ENCODE data around the gene ABHD12. TPM values are rescaled to one million over a fixed set of nuclear protein-coding genes. Genes with fewer than 3 reads are reported as not detected.

The ABHD12 gene
- total and polyA plus RNA-seq, 2 donors, result 30.9 to 34.3 TPM

- no peak overlapping the region for H3K4me3 ChIP-seq (ENCODE audit: low read depth, low read length)
- no peak overlapping the region for H3K27ac ChIP-seq (ENCODE audit: low read depth)
- no peaks in the 10 kb centered on the region for H3K36me3 ChIP-seq (ENCODE audit: insufficient read depth)
- H3K4me1 ChIP-seq (ENCODE audit: insufficient read depth), result peaks cover 2% of the 10 kb centered on the region
- 63% methylated on average over 3 of the region's 3 CpGs for WGBS
- DNase-seq (ENCODE audit: extremely low spot score), result no peak
These were observed 35.5 kb downstream of the ABHD12 start for GRCh38 chr20:25355011-25355595.

DNA sequence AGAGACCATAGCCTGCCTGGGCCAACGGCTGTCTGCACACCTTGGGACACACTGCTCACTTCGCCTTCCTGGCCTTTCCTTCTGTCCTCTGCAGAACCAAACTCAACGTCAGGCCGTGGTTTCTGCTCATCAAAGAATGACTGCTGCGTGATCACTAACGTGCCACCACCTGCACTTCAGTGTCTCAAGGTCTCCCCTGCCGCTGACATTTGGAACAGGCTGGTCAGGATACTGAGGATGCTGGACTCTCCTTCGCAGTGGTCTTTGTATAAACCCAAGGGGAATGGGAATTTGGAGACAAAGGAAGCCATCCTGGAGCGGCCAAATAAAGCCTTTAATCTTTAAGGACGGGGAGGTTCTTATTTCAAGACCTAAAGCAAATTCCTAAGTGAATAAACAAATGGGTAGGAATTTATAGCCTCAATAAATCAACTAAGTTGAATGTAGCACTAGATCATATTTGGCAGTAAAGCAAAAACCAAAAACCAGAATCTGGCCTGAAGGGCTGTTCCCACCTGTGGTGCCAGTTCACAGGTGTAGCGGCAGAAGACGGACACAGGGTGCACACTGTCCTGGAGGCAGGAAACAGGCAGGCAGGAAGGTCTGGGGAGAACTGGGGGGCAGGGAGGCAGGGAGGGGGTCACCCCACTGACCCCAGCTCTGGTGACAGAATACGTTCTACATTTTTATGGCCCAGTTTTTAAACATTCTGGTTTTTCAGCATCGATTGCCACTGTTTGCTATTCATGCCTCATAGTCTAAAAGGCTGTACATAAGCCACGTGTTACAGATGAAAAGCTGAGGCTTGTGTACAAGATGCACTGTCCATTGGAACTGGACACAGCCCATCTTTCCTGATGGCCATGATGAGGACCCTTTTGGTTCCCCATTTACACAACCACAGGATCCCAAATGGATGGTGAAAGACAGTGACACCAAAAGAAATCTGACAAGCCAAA, 36.6 kb downstream of the ABHD12 start:
- WGBS, result 41% methylated on average over 15 of the region's 15 CpGs
- Histone ChIP-seq H3K36me3 (ENCODE audit: insufficient read depth) (no peaks in the 10 kb centered on the region), H3K4me1 (ENCODE audit: insufficient read depth) (peaks cover 2% of the 10 kb centered on the region), H3K4me3 (ENCODE audit: low read depth, low read length) (no peak overlapping the region), H3K27ac (ENCODE audit: low read depth) (no peak overlapping the region)
- DNase-seq (ENCODE audit: extremely low spot score), result no peak

DNA sequence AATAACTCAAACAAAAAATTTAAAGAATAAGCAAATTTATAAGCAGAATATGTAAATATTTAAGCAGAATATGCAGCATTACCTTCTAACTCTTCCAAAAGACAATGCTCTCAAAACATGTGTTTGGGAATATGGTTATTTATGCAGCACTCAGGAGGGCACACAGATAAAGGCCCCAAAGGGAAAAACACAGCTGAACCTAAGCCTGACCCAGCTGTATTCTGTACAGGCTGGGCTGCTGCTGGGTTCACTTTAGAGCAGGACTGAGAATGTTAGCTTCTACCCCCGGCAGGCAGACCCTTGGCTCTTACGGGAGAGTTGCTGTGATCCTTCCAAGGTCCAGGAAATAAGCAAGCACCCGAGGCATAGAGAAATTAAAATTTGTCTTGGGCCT, 37.3 kb downstream of the ABHD12 start:
- peaks cover 2% of the 10 kb centered on the region for H3K4me1 ChIP-seq (ENCODE audit: insufficient read depth)
- H3K4me3 ChIP-seq (ENCODE audit: low read depth, low read length), result no peak overlapping the region
- no peak for DNase-seq (ENCODE audit: extremely low spot score)
- 32% methylated on average over 3 of the region's 3 CpGs for WGBS
- H3K27ac ChIP-seq (ENCODE audit: low read depth), result no peak overlapping the region
- H3K36me3 ChIP-seq (ENCODE audit: insufficient read depth), result no peaks in the 10 kb centered on the region

DNA sequence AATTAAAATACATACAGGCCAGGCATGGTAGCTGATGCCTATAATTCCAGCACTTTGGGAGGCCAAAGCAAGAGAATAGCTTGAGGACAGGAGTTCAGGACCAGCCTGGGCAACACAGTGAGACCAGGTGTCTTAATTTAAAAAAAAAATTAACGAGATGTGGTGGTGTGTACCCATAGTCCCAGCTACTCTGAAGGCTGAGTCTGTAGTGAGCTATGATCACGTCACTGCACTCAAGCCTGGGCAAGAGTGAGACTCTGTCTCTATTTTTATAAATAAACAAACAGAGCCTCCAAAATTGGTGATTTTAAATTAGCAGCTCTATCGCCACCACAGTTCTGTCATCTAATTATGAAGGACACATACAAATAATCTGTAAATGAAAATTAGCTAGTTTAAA, 37.9 kb downstream of the ABHD12 start:
- no peak overlapping the region for H3K27ac ChIP-seq (ENCODE audit: low read depth)
- H3K4me1 ChIP-seq (ENCODE audit: insufficient read depth), result peaks cover 2% of the 10 kb centered on the region
- DNase-seq (ENCODE audit: extremely low spot score), result no peak
- H3K36me3 ChIP-seq (ENCODE audit: insufficient read depth), result no peaks in the 10 kb centered on the region
- WGBS, result 85% methylated on average over 3 of the region's 3 CpGs
- H3K4me3 ChIP-seq (ENCODE audit: low read depth, low read length), result no peak overlapping the region

DNA sequence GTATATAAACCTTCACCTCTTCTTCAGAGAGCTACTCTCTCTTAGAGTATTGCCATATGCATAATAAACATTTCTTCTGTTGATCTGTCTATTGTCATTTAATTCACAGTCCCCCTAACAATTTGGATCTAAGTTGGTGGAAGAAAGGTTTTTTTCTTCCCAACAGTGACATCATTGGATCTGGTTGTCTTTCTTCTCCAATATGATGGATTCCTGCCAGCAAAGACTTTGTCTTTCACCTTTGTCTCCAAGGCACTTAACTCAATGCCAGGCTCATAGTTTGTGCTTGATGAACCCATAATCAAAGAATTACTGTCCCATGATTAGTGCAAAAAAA, 39.6 kb downstream of the ABHD12 start:
- DNase-seq (ENCODE audit: extremely low spot score), result no peak
- H3K36me3 ChIP-seq (ENCODE audit: insufficient read depth), result no peaks in the 10 kb centered on the region
- no peak overlapping the region for H3K4me3 ChIP-seq (ENCODE audit: low read depth, low read length)
- peaks cover 2% of the 10 kb centered on the region for H3K4me1 ChIP-seq (ENCODE audit: insufficient read depth)
- H3K27ac ChIP-seq (ENCODE audit: low read depth), result no peak overlapping the region

DNA sequence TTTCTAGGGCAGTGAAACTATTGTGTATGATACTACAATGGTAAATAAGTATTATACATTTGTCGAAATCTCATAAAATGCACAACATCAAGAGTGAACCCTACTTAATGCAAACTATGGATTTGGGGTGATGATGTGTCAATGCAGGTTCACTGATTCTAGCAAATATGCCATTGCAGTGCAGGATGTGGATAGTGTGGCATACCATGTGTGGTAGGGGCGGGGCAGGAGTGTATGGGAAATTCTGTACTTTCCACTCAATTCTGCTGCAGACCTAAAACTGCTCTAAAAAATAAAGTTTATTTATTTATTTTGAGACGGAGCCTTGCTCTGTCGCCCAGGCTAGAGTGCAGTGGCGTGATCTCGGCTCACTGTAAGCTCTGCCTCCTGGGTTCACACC, 44.3 kb downstream of the ABHD12 start:
- no peaks in the 10 kb centered on the region for H3K4me1 ChIP-seq (ENCODE audit: insufficient read depth)
- DNase-seq (ENCODE audit: extremely low spot score), result no peak
- H3K4me3 ChIP-seq (ENCODE audit: low read depth, low read length), result no peak overlapping the region
- no peaks in the 10 kb centered on the region for H3K36me3 ChIP-seq (ENCODE audit: insufficient read depth)
- H3K27ac ChIP-seq (ENCODE audit: low read depth), result no peak overlapping the region
- WGBS, result 97% methylated on average over 6 of the region's 6 CpGs

- no peaks in the 10 kb centered on the region for H3K4me1 ChIP-seq (ENCODE audit: insufficient read depth)
- no peak overlapping the region for H3K4me3 ChIP-seq (ENCODE audit: low read depth, low read length)
- no peak overlapping the region for H3K27ac ChIP-seq (ENCODE audit: low read depth)
- no peak for DNase-seq (ENCODE audit: extremely low spot score)
- 86% methylated on average over 1 of the region's 1 CpG for WGBS
- no peaks in the 10 kb centered on the region for H3K36me3 ChIP-seq (ENCODE audit: insufficient read depth)
These were observed 44.9 kb downstream of the ABHD12 start for GRCh38 chr20:25345721-25346120.

- Histone ChIP-seq H3K27ac (ENCODE audit: low read depth) (no peak overlapping the region), H3K4me1 (ENCODE audit: insufficient read depth) (no peaks in the 10 kb centered on the region), H3K36me3 (ENCODE audit: insufficient read depth) (no peaks in the 10 kb centered on the region), H3K4me3 (ENCODE audit: low read depth, low read length) (no peak overlapping the region)
- 96% methylated on average over 3 of the region's 3 CpGs for WGBS
- DNase-seq (ENCODE audit: extremely low spot score), result no peak
These were observed 46.0 kb downstream of the ABHD12 start for GRCh38 chr20:25344634-25345033.

- Histone ChIP-seq H3K4me1 (ENCODE audit: insufficient read depth) (peaks cover 2% of the 10 kb centered on the region), H3K36me3 (ENCODE audit: insufficient read depth) (no peaks in the 10 kb centered on the region), H3K4me3 (ENCODE audit: low read depth, low read length) (no peak overlapping the region), H3K27ac (ENCODE audit: low read depth) (no peak overlapping the region)
- 95% methylated on average over 9 of the region's 9 CpGs for WGBS
- DNase-seq (ENCODE audit: extremely low spot score), result no peak
These were observed 48.6 kb downstream of the ABHD12 start for GRCh38 chr20:25341716-25342680.

GRCh38 chr20:25340380-25340779, 50.3 kb downstream of the ABHD12 start:
- no peak overlapping the region for H3K27ac ChIP-seq (ENCODE audit: low read depth)
- H3K4me3 ChIP-seq (ENCODE audit: low read depth, low read length), result no peak overlapping the region
- H3K36me3 ChIP-seq (ENCODE audit: insufficient read depth), result no peaks in the 10 kb centered on the region
- no peak for DNase-seq (ENCODE audit: extremely low spot score)
- peaks cover 2% of the 10 kb centered on the region for H3K4me1 ChIP-seq (ENCODE audit: insufficient read depth)
- 37% methylated on average over 1 of the region's 1 CpG for WGBS

- WGBS, result 82% methylated on average over 12 of the region's 12 CpGs
- Histone ChIP-seq H3K4me3 (ENCODE audit: low read depth, low read length) (no peak overlapping the region), H3K36me3 (ENCODE audit: insufficient read depth) (no peaks in the 10 kb centered on the region), H3K4me1 (ENCODE audit: insufficient read depth) (peaks cover 2% of the 10 kb centered on the region), H3K27ac (ENCODE audit: low read depth) (no peak overlapping the region)
- no peak for DNase-seq (ENCODE audit: extremely low spot score)
These were observed 51.0 kb downstream of the ABHD12 start for GRCh38 chr20:25339608-25340007.

- H3K36me3 ChIP-seq (ENCODE audit: insufficient read depth), result no peaks in the 10 kb centered on the region
- no peak overlapping the region for H3K4me3 ChIP-seq (ENCODE audit: low read depth, low read length)
- peaks cover 2% of the 10 kb centered on the region for H3K4me1 ChIP-seq (ENCODE audit: insufficient read depth)
- DNase-seq (ENCODE audit: extremely low spot score), result no peak
- H3K27ac ChIP-seq (ENCODE audit: low read depth), result no peak overlapping the region
- WGBS, result 91% methylated on average over 11 of the region's 11 CpGs
These were observed 52.3 kb downstream of the ABHD12 start for GRCh38 chr20:25338112-25339023.
